ENCODE measurements around the gene NUP214. TPM values are rescaled to one million over a fixed set of nuclear protein-coding genes. Genes with fewer than 3 reads are reported as not detected.

NUP214 gene
- total and polyA plus RNA-seq, 7 donors: 11.8 to 28.1 (median 20.1) TPM

- DNase-seq: no peak
- intact Hi-C loops (cut with DNase I): no loop called here
- Histone ChIP-seq H3K27me3 (ENCODE audit: insufficient read depth in 3 of 3, low read length in 2 of 3) (peaks cover 0 to 17% (median 2%) of the 10 kb centered on the region in 3 donors), H3K9me3 (no peaks in the 10 kb centered on the region), H3K27ac (no peak overlapping the region), H3K36me3 (ENCODE audit: insufficient read depth in 1 of 2, low read depth in 1 of 2) (no peaks in the 10 kb centered on the region), H3K4me1 (no peaks in the 10 kb centered on the region), H3K4me3 (no peak overlapping the region)
- 93 to 96% (median 95%) methylated on average over 3 of the region's 3 CpGs for WGBS, 3 donors
- no peak for TF ChIP-seq CTCF (IDR thresholded peaks at IDR 0.05)
- no peak for ATAC-seq
Measured at GRCh38 chr9:131103535-131103934, 21.9 kb upstream of the NUP214 start.

GRCh38 chr9:131104016-131104740 is 21.2 kb upstream of the NUP214 start:
- Histone ChIP-seq H3K4me3 (no peak overlapping the region), H3K4me1 (no peaks in the 10 kb centered on the region), H3K9me3 (no peaks in the 10 kb centered on the region), H3K36me3 (ENCODE audit: insufficient read depth in 1 of 2, low read depth in 1 of 2) (no peaks in the 10 kb centered on the region), H3K27me3 (ENCODE audit: insufficient read depth in 3 of 3, low read length in 2 of 3) (peaks cover 0 to 10% (median 2%) of the 10 kb centered on the region in 3 donors), H3K27ac (no peak overlapping the region)
- TF ChIP-seq CTCF (IDR thresholded peaks at IDR 0.05): no peak
- no peak for DNase-seq
- intact Hi-C loops (cut with DNase I): no loop called here
- no peak for ATAC-seq
- 68 to 79% (median 77%) methylated on average over 5 of the region's 5 CpGs for WGBS, 3 donors

- 89 to 93% (median 90%) methylated on average over 8 of the region's 8 CpGs for WGBS, 3 donors
- DNase-seq (no peak), ATAC-seq (no peak)
- intact Hi-C loops (cut with DNase I): no loop called here
- Histone ChIP-seq H3K4me3 (no peak overlapping the region), H3K27me3 (ENCODE audit: insufficient read depth in 3 of 3, low read length in 2 of 3) (peaks cover 0 to 7% (median 2%) of the 10 kb centered on the region in 3 donors), H3K27ac (no peak overlapping the region), H3K4me1 (no peaks in the 10 kb centered on the region), H3K9me3 (no peaks in the 10 kb centered on the region), H3K36me3 (ENCODE audit: insufficient read depth in 1 of 2, low read depth in 1 of 2) (no peaks in the 10 kb centered on the region)
- no peak for TF ChIP-seq CTCF (IDR thresholded peaks at IDR 0.05)
Measured at GRCh38 chr9:131105952-131106351, 19.4 kb upstream of the NUP214 start.

- H3K4me1 ChIP-seq: no peaks in the 10 kb centered on the region
- intact Hi-C loops (cut with DNase I): no loop called here
- no peak for TF ChIP-seq CTCF (IDR thresholded peaks at IDR 0.05)
- no peak for ATAC-seq
- peaks cover 0 to 8% (median 2%) of the 10 kb centered on the region in 3 donors for H3K27me3 ChIP-seq (ENCODE audit: insufficient read depth in 3 of 3, low read length in 2 of 3)
- no peak overlapping the region for H3K27ac ChIP-seq
- H3K36me3 ChIP-seq (ENCODE audit: insufficient read depth in 1 of 2, low read depth in 1 of 2): no peaks in the 10 kb centered on the region
- no peak overlapping the region for H3K4me3 ChIP-seq
- no peaks in the 10 kb centered on the region for H3K9me3 ChIP-seq
- WGBS, 3 donors: 51 to 70% (median 57%) methylated on average over 8 of the region's 8 CpGs
- no peak for DNase-seq
Measured at GRCh38 chr9:131107760-131108159, 17.6 kb upstream of the NUP214 start.
